Ishikawa (cell line): ENCODE measurements around the gene ASL.

Experiments used
- CEBPB ChIP-seq: IDR thresholded peaks from 2 replicates; pipeline ENCODE4 v1.6.1; 2012
- CREB1 ChIP-seq: IDR thresholded peaks from 2 replicates; pipeline ENCODE4 v1.6.1; 2012; ENCODE audit warnings: low read depth
- EGR1 ChIP-seq: IDR thresholded peaks from 2 replicates; pipeline ENCODE4 v1.6.1; 2012
- EP300 ChIP-seq: IDR thresholded peaks from 2 replicates; pipeline ENCODE4 v1.6.1; 2012; ENCODE audit warnings: borderline replicate concordance
- FOXM1 ChIP-seq: IDR thresholded peaks from 2 replicates; pipeline ENCODE4 v1.6.1; 2012; ENCODE audit warnings: low read depth, borderline replicate concordance
- MAX ChIP-seq: IDR thresholded peaks from 2 replicates; pipeline ENCODE4 v1.6.1; 2012
- NFIC ChIP-seq: IDR thresholded peaks from 2 replicates; pipeline ENCODE4 v1.6.1; 2012
- RAD21 ChIP-seq: IDR thresholded peaks from 2 replicates; pipeline ENCODE4 v1.6.1; 2012; ENCODE audit warnings: low read depth
- REST ChIP-seq: IDR thresholded peaks from 2 replicates; pipeline ENCODE4 v1.6.1; 2012; ENCODE audit warnings: low read depth, mild to moderate bottlenecking
- TAF1 ChIP-seq: IDR thresholded peaks from 2 replicates; pipeline ENCODE4 v1.6.1; 2012; ENCODE audit warnings: low read depth, mild to moderate bottlenecking
- TCF12 ChIP-seq: IDR thresholded peaks from 2 replicates; pipeline ENCODE4 v1.6.1; 2012; ENCODE audit warnings: low read depth
- TEAD4 ChIP-seq: IDR thresholded peaks from 2 replicates; pipeline ENCODE4 v1.6.1; 2012
- USF1 ChIP-seq: IDR thresholded peaks from 2 replicates; pipeline ENCODE4 v1.6.1; 2012
- YY1 ChIP-seq: IDR thresholded peaks from 2 replicates; pipeline ENCODE4 v1.6.1; 2012; ENCODE audit warnings: low read depth
- ZBTB7A ChIP-seq: IDR thresholded peaks from 2 replicates; pipeline ENCODE4 v1.6.1; 2012; ENCODE audit warnings: low read depth

ASL gene

GRCh38 chr7:66099551-66100407 is 24.2 kb downstream of the ASL start:
- TF ChIP-seq YY1 (0 out of 2 replicates have a peak, but pooled peaks have one; percentile 45), CREB1 (no peak)

GRCh38 chr7:66100408-66101050 is 24.9 kb downstream of the ASL start:
- TF ChIP-seq CEBPB, result no peak
- TF ChIP-seq TAF1, result no peak
- TF ChIP-seq MAX, result no peak
- TF ChIP-seq NFIC, result no peak
- no peak for TF ChIP-seq RAD21
- TF ChIP-seq ZBTB7A, result no peak
- TF ChIP-seq EGR1, result no peak
- no peak for TF ChIP-seq FOXM1
- no peak for TF ChIP-seq TEAD4
- TF ChIP-seq CREB1, result no peak
- no peak for TF ChIP-seq TCF12
- TF ChIP-seq EP300, result no peak
- no peak for TF ChIP-seq YY1
- TF ChIP-seq REST, result no peak
- TF ChIP-seq USF1, result no peak

- 0 out of 2 replicates have a peak, but pooled peaks have one; percentile 25 for TF ChIP-seq CEBPB
Observed at GRCh38 chr7:66103994-66104393, 28.4 kb downstream of the ASL start.

GRCh38 chr7:66105263-66105748 is 29.7 kb downstream of the ASL start:
- TF ChIP-seq CREB1 (no peak), RAD21 (no peak), YY1 (no peak), REST (no peak), USF1 (no peak), TAF1 (no peak), EP300 (no peak), FOXM1 (no peak), ZBTB7A (no peak), TCF12 (no peak), EGR1 (no peak), TEAD4 (no peak), NFIC (no peak), MAX (no peak)

- TF ChIP-seq FOXM1, result no peak
- TF ChIP-seq YY1, result no peak
- TF ChIP-seq TEAD4, result 0 out of 2 replicates have a peak, but pooled peaks have one; percentile 12
- no peak for TF ChIP-seq NFIC
- no peak for TF ChIP-seq REST
- peak; percentile 58 for TF ChIP-seq MAX
Observed at GRCh38 chr7:66110856-66111255, 35.2 kb downstream of the ASL start.
